Naive thymus-derived CD8-positive, alpha-beta T cell (primary cell): Measurements from ENCODE around the gene MAB21L1. TPM values are rescaled to one million over a fixed set of nuclear protein-coding genes. Genes with fewer than 3 reads are reported as not detected.

Source experiments
- ATAC-seq, 2 donors: fragments of 150-1000 bp; cut with Tn5 transposase in 1 of 2; sonication (Bioruptor Pico), chemical (Tn5 transposase) in 1 of 2; 1 replicate in 1 of 2; 2 replicates in 1 of 2; pipeline ENCODE4 v1.10.0; 2021; ENCODE audit warnings: mild to moderate bottlenecking in 2 of 2, moderate library complexity in 2 of 2
- POLR2A ChIA-PET: fragments of 350-600 bp; sonication (Branson Sonifier 250); formaldehyde crosslinking; loops from one replicate; lab custom pipeline; 2021; ENCODE audit warnings: antibody characterized with exemption; lab: Charles Lee
- DNase-seq, 10 donors: peaks; one replicate each; pipeline versions ENCODE4 v3.0.0 to v3.0.0-alpha.2; 2020 to 2022
- H3K27ac Mint-ChIP-seq, 10 donors: one replicate each; pipeline ENCODE4 v1.8.0; 2020 to 2022; ENCODE audit warnings: mild to moderate bottlenecking in 10 of 10, mixed read lengths in 10 of 10, moderate library complexity in 4 of 10, inconsistent platforms in 1 of 10
- H3K27me3 Mint-ChIP-seq, 5 donors: one replicate each; pipeline ENCODE4 v1.8.0; 2021 to 2022; ENCODE audit warnings: mixed read lengths in 5 of 5
- H3K36me3 Mint-ChIP-seq, 3 donors: one replicate each; pipeline ENCODE4 v1.8.0; 2020 to 2022; ENCODE audit warnings: mixed read lengths in 3 of 3, mild to moderate bottlenecking in 2 of 3, inconsistent platforms in 1 of 3
- H3K4me1 Mint-ChIP-seq, 4 donors: one replicate each; pipeline ENCODE4 v1.8.0; 2021 to 2022; ENCODE audit warnings: mixed read lengths in 4 of 4
- H3K4me3 Mint-ChIP-seq, 10 donors: one replicate each; pipeline ENCODE4 v1.8.0; 2020 to 2022; ENCODE audit warnings: mild to moderate bottlenecking in 10 of 10, mixed read lengths in 10 of 10, moderate library complexity in 6 of 10, inconsistent platforms in 1 of 10
- H3K9me3 Mint-ChIP-seq, 9 donors: one replicate each; pipeline ENCODE4 v1.8.0; 2020 to 2022; ENCODE audit warnings: mixed read lengths in 9 of 9, mild to moderate bottlenecking in 3 of 9, inconsistent platforms in 1 of 9, moderate library complexity in 1 of 9
- polyA plus RNA-seq, 3 donors: library from polyadenylated mRNA; unstranded; fragments of 300-500 nt; fragmentation: Illumina TruSeq; gene quantifications; one replicate each; pipeline ENCODE4 v1.2.3, GENCODE V29; 2021
- total RNA-seq, 8 experiments: library from RNA in 2 of 8; stranded (reverse) in 2 of 8; gene quantifications; one replicate each; pipeline ENCODE4 v1.2.3 and lab custom pipeline; 2021 to 2026

The MAB21L1 gene
- total and polyA plus RNA-seq, 5 experiments from 2014 or later = not detected

- Mint-ChIP-seq H3K27ac (no peak overlapping the region), H3K36me3 (peaks cover 0 to 5% (median 3%) of the 10 kb centered on the region in 3 donors), H3K4me1 (no peaks in the 10 kb centered on the region), H3K27me3 (no peaks in the 10 kb centered on the region), H3K4me3 (no peak overlapping the region), H3K9me3 (peaks cover 0 to 16% (median 6%) of the 10 kb centered on the region in 9 donors)
- DNase-seq (no peak), ATAC-seq (no peak)
- POLR2A ChIA-PET = no interaction called here
Observed at GRCh38 chr13:35498231-35498630, 21.7 kb upstream of the MAB21L1 start.

- ATAC-seq (no peak), DNase-seq (no peak)
- POLR2A ChIA-PET = no interaction called here
- no peaks in the 10 kb centered on the region for H3K27me3 Mint-ChIP-seq
- peaks cover 0 to 27% (median 14%) of the 10 kb centered on the region in 9 donors for H3K9me3 Mint-ChIP-seq
- H3K4me3 Mint-ChIP-seq = no peak overlapping the region
- no peak overlapping the region for H3K27ac Mint-ChIP-seq
- peaks cover 3 to 10% (median 6%) of the 10 kb centered on the region in 3 donors for H3K36me3 Mint-ChIP-seq
- H3K4me1 Mint-ChIP-seq = no peaks in the 10 kb centered on the region
Observed at GRCh38 chr13:35496761-35497386, 20.4 kb upstream of the MAB21L1 start.

GRCh38 chr13:35496006-35496405 is 19.5 kb upstream of the MAB21L1 start:
- POLR2A ChIA-PET = no interaction called here
- no peak for ATAC-seq
- no peak overlapping the region for H3K27ac Mint-ChIP-seq

GRCh38 chr13:35489050-35489449 is 12.6 kb upstream of the MAB21L1 start:
- H3K36me3 Mint-ChIP-seq = peaks cover 0 to 14% (median 14%) of the 10 kb centered on the region in 3 donors
- H3K4me1 Mint-ChIP-seq = no peaks in the 10 kb centered on the region
- H3K9me3 Mint-ChIP-seq = peaks cover 0 to 23% (median 6%) of the 10 kb centered on the region in 9 donors
- no peak overlapping the region for H3K4me3 Mint-ChIP-seq
- no peak for DNase-seq
- H3K27me3 Mint-ChIP-seq = no peaks in the 10 kb centered on the region
- no peak for ATAC-seq
- H3K27ac Mint-ChIP-seq = no peak overlapping the region
- POLR2A ChIA-PET = no interaction called here

More at GRCh38 chr13:35496006-35496405, 19.5 kb upstream of the MAB21L1 start:
- peaks cover 0 to 31% (median 14%) of the 10 kb centered on the region in 9 donors for H3K9me3 Mint-ChIP-seq
- H3K27me3 Mint-ChIP-seq = no peaks in the 10 kb centered on the region
- no peaks in the 10 kb centered on the region for H3K4me1 Mint-ChIP-seq
- DNase-seq = no peak
- H3K4me3 Mint-ChIP-seq = no peak overlapping the region
- peaks cover 3 to 18% (median 14%) of the 10 kb centered on the region in 3 donors for H3K36me3 Mint-ChIP-seq

- H3K27ac Mint-ChIP-seq = no peak overlapping the region
- H3K4me3 Mint-ChIP-seq = no peak overlapping the region
- POLR2A ChIA-PET = no interaction called here
- no peaks in the 10 kb centered on the region for H3K9me3 Mint-ChIP-seq
- peaks cover 0 to 5% (median 0%) of the 10 kb centered on the region in 5 donors for H3K27me3 Mint-ChIP-seq
- no peaks in the 10 kb centered on the region for H3K4me1 Mint-ChIP-seq
- ATAC-seq = no peak
- no peak for DNase-seq
- H3K36me3 Mint-ChIP-seq = peaks cover 0 to 2% (median 0%) of the 10 kb centered on the region in 3 donors
Observed at GRCh38 chr13:35485424-35485823, 8.9 kb upstream of the MAB21L1 start.

- Mint-ChIP-seq H3K4me3 (no peak overlapping the region), H3K36me3 (peaks cover 0 to 4% (median 0%) of the 10 kb centered on the region in 3 donors), H3K27ac (no peak overlapping the region)
Observed at GRCh38 chr13:35484384-35484783, 7.9 kb upstream of the MAB21L1 start.

GRCh38 chr13:35483761-35484160 is 7.3 kb upstream of the MAB21L1 start:
- no peak overlapping the region for H3K27ac Mint-ChIP-seq
- peaks cover 0 to 4% (median 0%) of the 10 kb centered on the region in 3 donors for H3K36me3 Mint-ChIP-seq
- peaks cover 0 to 4% (median 0%) of the 10 kb centered on the region in 9 donors for H3K9me3 Mint-ChIP-seq
- POLR2A ChIA-PET = no interaction called here
- H3K27me3 Mint-ChIP-seq = peaks cover 5 to 18% (median 10%) of the 10 kb centered on the region in 5 donors
- H3K4me1 Mint-ChIP-seq = peaks cover 0 to 5% (median under 1%) of the 10 kb centered on the region in 4 donors
- DNase-seq (no peak), ATAC-seq (no peak)
- no peak overlapping the region for H3K4me3 Mint-ChIP-seq

More at GRCh38 chr13:35484384-35484783, 7.9 kb upstream of the MAB21L1 start:
- no peak for ATAC-seq
- Mint-ChIP-seq H3K9me3 (no peaks in the 10 kb centered on the region), H3K4me1 (no peaks in the 10 kb centered on the region), H3K27me3 (peaks cover under 1 to 12% (median 3%) of the 10 kb centered on the region in 5 donors)
- POLR2A ChIA-PET = no interaction called here
- no peak for DNase-seq

- H3K9me3 Mint-ChIP-seq = peaks cover 0 to 4% (median 0%) of the 10 kb centered on the region in 9 donors
- POLR2A ChIA-PET = no interaction called here
- DNase-seq (no peak), ATAC-seq (no peak)
- H3K4me1 Mint-ChIP-seq = peaks cover 6 to 16% (median 6%) of the 10 kb centered on the region in 4 donors
- no peak overlapping the region for H3K4me3 Mint-ChIP-seq
- peaks cover 0 to 4% (median 0%) of the 10 kb centered on the region in 3 donors for H3K36me3 Mint-ChIP-seq
- H3K27me3 Mint-ChIP-seq = peaks cover 13 to 29% (median 22%) of the 10 kb centered on the region in 5 donors
- no peak overlapping the region for H3K27ac Mint-ChIP-seq
Observed at GRCh38 chr13:35482527-35482926, 6.0 kb upstream of the MAB21L1 start.

- DNase-seq = no peak
- H3K9me3 Mint-ChIP-seq = peaks cover 0 to 4% (median 0%) of the 10 kb centered on the region in 9 donors
- H3K27me3 Mint-ChIP-seq = peaks cover 19 to 37% (median 29%) of the 10 kb centered on the region in 5 donors
- no peak for ATAC-seq
- no peak overlapping the region for H3K4me3 Mint-ChIP-seq
- peaks cover 0 to 4% (median 0%) of the 10 kb centered on the region in 3 donors for H3K36me3 Mint-ChIP-seq
- peaks cover 6 to 23% (median 11%) of the 10 kb centered on the region in 4 donors for H3K4me1 Mint-ChIP-seq
- POLR2A ChIA-PET = no interaction called here
- no peak overlapping the region for H3K27ac Mint-ChIP-seq
Observed at GRCh38 chr13:35481777-35482176, 5.3 kb upstream of the MAB21L1 start.

GRCh38 chr13:35480346-35480745 is 3.9 kb upstream of the MAB21L1 start:
- Mint-ChIP-seq H3K4me1 (peaks cover 18 to 38% (median 25%) of the 10 kb centered on the region in 4 donors), H3K27me3 (peaks cover 32 to 51% (median 44%) of the 10 kb centered on the region in 5 donors), H3K4me3 (no peak overlapping the region), H3K36me3 (peaks cover 4 to 7% (median 7%) of the 10 kb centered on the region in 3 donors), H3K9me3 (peaks cover 0 to 6% (median 0%) of the 10 kb centered on the region in 9 donors), H3K27ac (no peak overlapping the region)
- DNase-seq (no peak), ATAC-seq (no peak)
- POLR2A ChIA-PET = interaction anchor here (0.6 kb wide), 1 partner anchor 1578 kb away, joined by 4 read pairs; no protein-coding TSS in a partner anchor

GRCh38 chr13:35479706-35480105 is 3.2 kb upstream of the MAB21L1 start:
- POLR2A ChIA-PET = no interaction called here
- Mint-ChIP-seq H3K4me3 (no peak overlapping the region), H3K27me3 (peaks cover 37 to 57% (median 50%) of the 10 kb centered on the region in 5 donors)

GRCh38 chr13:35479038-35479492 is 2.6 kb upstream of the MAB21L1 start:
- peaks cover 18 to 48% (median 35%) of the 10 kb centered on the region in 4 donors for H3K4me1 Mint-ChIP-seq
- H3K27ac Mint-ChIP-seq = no peak overlapping the region
- peaks cover 0 to 12% (median 2%) of the 10 kb centered on the region in 9 donors for H3K9me3 Mint-ChIP-seq
- H3K4me3 Mint-ChIP-seq = peak overlapping the region in 2 of 10 donors; percentile 27 to 59
- H3K36me3 Mint-ChIP-seq = peaks cover 7 to 14% (median 9%) of the 10 kb centered on the region in 3 donors
- no peak for ATAC-seq
- POLR2A ChIA-PET = no interaction called here
- peaks cover 41 to 62% (median 56%) of the 10 kb centered on the region in 5 donors for H3K27me3 Mint-ChIP-seq
- no peak for DNase-seq

More at GRCh38 chr13:35479706-35480105, 3.2 kb upstream of the MAB21L1 start:
- peaks cover 5 to 10% (median 9%) of the 10 kb centered on the region in 3 donors for H3K36me3 Mint-ChIP-seq
- ATAC-seq (no peak), DNase-seq (no peak)
- peaks cover 18 to 43% (median 32%) of the 10 kb centered on the region in 4 donors for H3K4me1 Mint-ChIP-seq
- H3K27ac Mint-ChIP-seq = no peak overlapping the region
- peaks cover 0 to 9% (median 0%) of the 10 kb centered on the region in 9 donors for H3K9me3 Mint-ChIP-seq
